ENCODE results near the gene ZNF396.

DNA sequence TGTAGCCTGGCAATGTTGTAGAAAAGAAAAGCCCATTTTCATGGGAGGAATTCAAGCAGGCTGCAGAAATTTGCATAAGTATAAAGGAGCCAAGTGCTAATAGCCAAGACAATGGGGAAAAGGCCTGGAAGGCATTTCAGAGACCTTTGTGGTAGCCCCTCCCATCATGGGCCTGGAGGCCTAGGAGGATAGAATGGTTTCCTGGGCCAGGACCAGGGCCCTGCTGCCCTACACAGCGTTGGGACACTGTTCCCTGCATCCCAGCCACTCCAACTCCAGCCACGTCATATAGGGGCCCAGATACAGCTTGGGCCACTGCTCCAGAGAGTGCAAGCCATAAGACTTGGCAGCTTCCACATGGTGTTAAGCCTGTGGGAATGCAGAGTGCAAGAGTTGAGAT is 24.9 kb downstream of the ZNF396 start:
- TF ChIP-seq, protein P1, sequence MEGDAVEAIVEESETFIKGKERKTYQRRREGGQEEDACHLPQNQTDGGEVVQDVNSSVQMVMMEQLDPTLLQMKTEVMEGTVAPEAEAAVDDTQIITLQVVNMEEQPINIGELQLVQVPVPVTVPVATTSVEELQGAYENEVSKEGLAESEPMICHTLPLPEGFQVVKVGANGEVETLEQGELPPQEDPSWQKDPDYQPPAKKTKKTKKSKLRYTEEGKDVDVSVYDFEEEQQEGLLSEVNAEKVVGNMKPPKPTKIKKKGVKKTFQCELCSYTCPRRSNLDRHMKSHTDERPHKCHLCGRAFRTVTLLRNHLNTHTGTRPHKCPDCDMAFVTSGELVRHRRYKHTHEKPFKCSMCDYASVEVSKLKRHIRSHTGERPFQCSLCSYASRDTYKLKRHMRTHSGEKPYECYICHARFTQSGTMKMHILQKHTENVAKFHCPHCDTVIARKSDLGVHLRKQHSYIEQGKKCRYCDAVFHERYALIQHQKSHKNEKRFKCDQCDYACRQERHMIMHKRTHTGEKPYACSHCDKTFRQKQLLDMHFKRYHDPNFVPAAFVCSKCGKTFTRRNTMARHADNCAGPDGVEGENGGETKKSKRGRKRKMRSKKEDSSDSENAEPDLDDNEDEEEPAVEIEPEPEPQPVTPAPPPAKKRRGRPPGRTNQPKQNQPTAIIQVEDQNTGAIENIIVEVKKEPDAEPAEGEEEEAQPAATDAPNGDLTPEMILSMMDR (IDR thresholded peaks at IDR 0.05; ENCODE audit: borderline replicate concordance, extremely low read depth, low read length, poor library complexity, severe bottlenecking): no peak
- TF ChIP-seq EZH2 (IDR thresholded peaks at IDR 0.05; ENCODE audit: borderline replicate concordance, low read depth, low read length, severe bottlenecking): no peak

Data from DND-41 (cell line).